ENCODE measurements around the gene NEURL1B.
A peak's percentile ranks its signal among the peaks of the same experiment; 100 is the strongest.

The NEURL1B gene

DNA sequence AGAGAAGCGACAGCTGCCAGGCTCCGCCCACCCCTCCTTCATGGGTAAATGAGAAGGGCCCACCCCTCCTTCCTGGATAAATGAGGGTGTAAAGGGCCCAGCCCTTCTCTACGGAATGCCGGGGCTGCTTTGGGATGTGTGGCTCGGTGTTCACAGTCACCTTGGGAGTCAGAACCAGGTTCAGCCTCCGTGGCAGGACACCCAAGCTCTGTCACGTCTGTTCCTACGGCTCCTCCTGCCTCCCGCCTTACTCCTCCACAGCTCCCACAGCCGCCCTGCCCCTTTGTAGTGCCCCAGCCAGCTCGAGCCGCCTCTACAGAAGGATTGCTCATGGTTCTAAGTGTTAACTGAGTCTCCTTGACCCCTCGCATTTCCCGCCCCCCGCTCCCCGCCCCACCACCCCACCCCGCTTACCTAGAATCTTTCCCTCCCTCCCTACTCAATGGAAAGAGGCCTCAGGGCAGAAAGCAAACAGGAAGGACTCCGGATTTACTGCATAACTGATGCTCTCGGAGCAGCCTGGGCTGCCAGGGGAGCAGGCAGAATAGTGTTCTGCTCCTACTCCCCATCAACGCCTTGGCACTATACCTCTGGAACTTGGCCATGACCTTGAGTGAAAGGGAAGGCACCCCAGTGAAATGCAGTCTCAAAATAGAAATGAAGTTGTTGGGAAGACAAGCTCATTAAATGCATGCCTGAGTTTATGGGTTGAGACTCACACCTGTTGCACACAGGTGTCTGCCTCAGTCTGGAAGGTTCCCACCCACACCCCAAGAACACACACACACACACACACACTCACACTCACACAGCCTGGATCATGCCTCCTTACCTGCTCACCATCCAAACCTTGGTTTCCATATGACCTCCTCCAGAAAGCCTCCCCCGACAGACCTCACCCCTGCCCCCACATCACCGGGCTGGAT lies 59.6 kb downstream of the NEURL1B start:
- Histone ChIP-seq H3K9ac (ENCODE audit: low read depth, low read length, poor library complexity, severe bottlenecking) (no peak overlapping the region), H3K79me2 (ENCODE audit: insufficient read depth, low read length) (no peaks in the 10 kb centered on the region), H3K27me3 (ENCODE audit: insufficient read depth, low read length, poor library complexity, severe bottlenecking) (no peaks in the 10 kb centered on the region), H3K4me2 (ENCODE audit: low read depth, low read length, poor library complexity, severe bottlenecking) (no peak overlapping the region), H3K9me2 (replicated peaks; ENCODE audit: low read depth, low read length) (no peaks in the 10 kb centered on the region), H3K4me3 (ENCODE audit: low read length, poor library complexity, severe bottlenecking) (no peak overlapping the region), H2AFZ (ENCODE audit: low read length) (no peak overlapping the region), H3K9me3 (ENCODE audit: insufficient read depth, low read depth, low read length) (no peaks in the 10 kb centered on the region), H4K20me1 (ENCODE audit: insufficient read depth, low read length, poor library complexity, severe bottlenecking) (no peaks in the 10 kb centered on the region), H3K36me3 (ENCODE audit: insufficient read depth, low read length) (no peaks in the 10 kb centered on the region), H3K4me1 (ENCODE audit: insufficient read depth, low read length, poor library complexity, severe bottlenecking) (peaks cover 11% of the 10 kb centered on the region), H3F3A (ENCODE audit: low read depth) (no peaks in the 10 kb centered on the region)
- TF ChIP-seq, protein P1, sequence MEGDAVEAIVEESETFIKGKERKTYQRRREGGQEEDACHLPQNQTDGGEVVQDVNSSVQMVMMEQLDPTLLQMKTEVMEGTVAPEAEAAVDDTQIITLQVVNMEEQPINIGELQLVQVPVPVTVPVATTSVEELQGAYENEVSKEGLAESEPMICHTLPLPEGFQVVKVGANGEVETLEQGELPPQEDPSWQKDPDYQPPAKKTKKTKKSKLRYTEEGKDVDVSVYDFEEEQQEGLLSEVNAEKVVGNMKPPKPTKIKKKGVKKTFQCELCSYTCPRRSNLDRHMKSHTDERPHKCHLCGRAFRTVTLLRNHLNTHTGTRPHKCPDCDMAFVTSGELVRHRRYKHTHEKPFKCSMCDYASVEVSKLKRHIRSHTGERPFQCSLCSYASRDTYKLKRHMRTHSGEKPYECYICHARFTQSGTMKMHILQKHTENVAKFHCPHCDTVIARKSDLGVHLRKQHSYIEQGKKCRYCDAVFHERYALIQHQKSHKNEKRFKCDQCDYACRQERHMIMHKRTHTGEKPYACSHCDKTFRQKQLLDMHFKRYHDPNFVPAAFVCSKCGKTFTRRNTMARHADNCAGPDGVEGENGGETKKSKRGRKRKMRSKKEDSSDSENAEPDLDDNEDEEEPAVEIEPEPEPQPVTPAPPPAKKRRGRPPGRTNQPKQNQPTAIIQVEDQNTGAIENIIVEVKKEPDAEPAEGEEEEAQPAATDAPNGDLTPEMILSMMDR (conservative IDR thresholded peaks at IDR 0.05; ENCODE audit: low read length): no peak
- no peak for TF ChIP-seq EZH2phosphoT487 (IDR thresholded peaks at IDR 0.05; ENCODE audit: borderline replicate concordance)

DNA sequence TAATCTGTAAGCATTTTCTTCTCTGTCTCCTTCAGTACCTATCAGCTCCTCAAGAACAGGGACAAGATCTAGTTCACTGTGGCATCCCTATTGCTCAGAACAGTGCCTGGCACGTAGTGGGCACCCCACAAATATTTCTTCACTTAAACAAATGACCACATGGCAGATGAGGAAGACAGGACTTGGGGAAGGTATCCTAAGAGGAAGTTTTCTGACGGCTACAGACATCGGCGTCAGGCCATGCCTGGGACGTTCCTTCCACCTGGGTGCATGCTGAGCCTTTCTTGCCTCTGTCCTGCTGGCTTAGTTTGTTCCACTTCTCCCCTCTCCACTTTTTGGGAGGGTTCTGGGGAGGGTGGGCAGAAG lies 60.2 kb downstream of the NEURL1B start:
- TF ChIP-seq, protein P1 (conservative IDR thresholded peaks at IDR 0.05; ENCODE audit: low read length): no peak
- H3F3A ChIP-seq (ENCODE audit: low read depth): no peaks in the 10 kb centered on the region
- no peaks in the 10 kb centered on the region for H3K9me3 ChIP-seq (ENCODE audit: insufficient read depth, low read depth, low read length)
- H3K4me1 ChIP-seq (ENCODE audit: insufficient read depth, low read length, poor library complexity, severe bottlenecking): peaks cover 11% of the 10 kb centered on the region
- no peak overlapping the region for H2AFZ ChIP-seq (ENCODE audit: low read length)
- peak overlapping the region; percentile 12 for H3K4me2 ChIP-seq (ENCODE audit: low read depth, low read length, poor library complexity, severe bottlenecking)
- H3K36me3 ChIP-seq (ENCODE audit: insufficient read depth, low read length): no peaks in the 10 kb centered on the region
- H3K4me3 ChIP-seq (ENCODE audit: low read length, poor library complexity, severe bottlenecking): no peak overlapping the region
- no peaks in the 10 kb centered on the region for H3K27me3 ChIP-seq (ENCODE audit: insufficient read depth, low read length, poor library complexity, severe bottlenecking)
- no peak overlapping the region for H3K9ac ChIP-seq (ENCODE audit: low read depth, low read length, poor library complexity, severe bottlenecking)
- H4K20me1 ChIP-seq (ENCODE audit: insufficient read depth, low read length, poor library complexity, severe bottlenecking): no peaks in the 10 kb centered on the region
- H3K79me2 ChIP-seq (ENCODE audit: insufficient read depth, low read length): no peaks in the 10 kb centered on the region
- no peaks in the 10 kb centered on the region for H3K9me2 ChIP-seq (replicated peaks; ENCODE audit: low read depth, low read length)

DNA sequence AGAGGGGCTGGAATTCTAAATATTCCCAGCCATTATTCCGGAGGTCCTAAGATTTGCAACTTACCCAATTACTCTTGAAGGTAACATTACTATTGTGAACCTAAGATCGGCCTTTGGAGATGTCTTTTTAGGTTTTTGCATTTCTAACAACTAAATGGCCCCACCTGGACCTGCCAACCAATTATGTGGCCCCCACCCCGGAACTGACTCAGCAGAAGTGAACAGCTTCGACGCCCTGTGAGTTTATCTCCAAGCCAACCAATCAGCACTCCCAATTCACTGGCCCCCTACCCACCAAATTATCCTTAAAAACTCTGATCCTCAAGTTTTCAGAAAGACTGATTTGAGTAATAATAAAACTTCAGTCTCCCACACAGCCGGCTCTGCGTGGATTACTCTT lies 62.9 kb downstream of the NEURL1B start:
- Histone ChIP-seq H3K4me1 (ENCODE audit: insufficient read depth, low read length, poor library complexity, severe bottlenecking) (peaks cover 6% of the 10 kb centered on the region), H3K9me2 (replicated peaks; ENCODE audit: low read depth, low read length) (no peaks in the 10 kb centered on the region)

More for the DNA sequence above, 62.9 kb downstream of the NEURL1B start:
- no peak overlapping the region for H3K4me3 ChIP-seq (ENCODE audit: low read length, poor library complexity, severe bottlenecking)
- H3K4me2 ChIP-seq (ENCODE audit: low read depth, low read length, poor library complexity, severe bottlenecking): no peak overlapping the region
- H4K20me1 ChIP-seq (ENCODE audit: insufficient read depth, low read length, poor library complexity, severe bottlenecking): no peaks in the 10 kb centered on the region
- TF ChIP-seq, protein P1 (conservative IDR thresholded peaks at IDR 0.05; ENCODE audit: low read length): no peak
- no peak for TF ChIP-seq EZH2phosphoT487 (IDR thresholded peaks at IDR 0.05; ENCODE audit: borderline replicate concordance)
- no peaks in the 10 kb centered on the region for H3F3A ChIP-seq (ENCODE audit: low read depth)
- no peaks in the 10 kb centered on the region for H3K36me3 ChIP-seq (ENCODE audit: insufficient read depth, low read length)
- no peak overlapping the region for H3K9ac ChIP-seq (ENCODE audit: low read depth, low read length, poor library complexity, severe bottlenecking)
- no peaks in the 10 kb centered on the region for H3K27me3 ChIP-seq (ENCODE audit: insufficient read depth, low read length, poor library complexity, severe bottlenecking)
- no peaks in the 10 kb centered on the region for H3K79me2 ChIP-seq (ENCODE audit: insufficient read depth, low read length)
- H2AFZ ChIP-seq (ENCODE audit: low read length): no peak overlapping the region
- H3K9me3 ChIP-seq (ENCODE audit: insufficient read depth, low read depth, low read length): no peaks in the 10 kb centered on the region

Measured in Loucy (cell line).